Endothelial cell of hepatic sinusoid (primary cell): ENCODE results near the gene JPT2.

Experiments
- in situ Hi-C: cut with HindIII; loops from 2 replicates; pipeline ENCODE4 v1.10.0; 2017; ENCODE audit warnings: low sequenced_read_pairs

Gene JPT2

DNA sequence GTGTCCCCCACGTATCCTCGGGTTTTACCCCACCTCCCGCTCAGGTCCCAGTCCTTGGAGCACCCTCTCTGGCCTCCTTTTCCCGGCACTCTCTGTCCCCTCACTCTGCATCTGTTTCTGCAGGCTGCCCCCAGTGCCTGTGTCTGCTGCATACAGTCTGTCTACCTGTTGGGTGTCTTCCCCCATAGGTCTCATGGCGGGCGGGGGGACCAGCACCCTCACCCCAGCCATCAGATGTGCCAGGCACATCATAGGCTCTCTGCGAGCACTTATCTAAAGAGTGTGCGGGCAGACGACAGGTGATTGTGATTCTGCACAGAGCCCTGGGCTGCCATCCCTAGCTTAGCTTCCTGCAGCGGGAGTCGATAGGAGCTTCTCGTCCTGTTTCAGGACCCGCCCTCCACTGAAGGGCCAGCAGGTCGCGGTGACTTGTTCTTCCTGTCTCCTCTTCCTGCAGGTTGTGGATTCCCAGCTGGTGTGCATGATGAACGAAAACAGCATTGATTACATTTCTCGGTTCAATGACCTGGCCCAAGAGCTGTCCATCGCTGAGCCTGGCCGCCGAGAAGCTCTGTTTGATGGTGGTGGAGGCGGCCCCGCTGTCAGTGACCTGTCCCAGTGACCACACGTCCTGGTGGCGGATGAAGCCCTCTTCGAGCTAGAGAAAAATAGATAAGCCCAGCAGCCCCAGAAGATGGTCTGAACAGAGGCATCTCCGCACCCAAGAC, 4.5 kb upstream of the JPT2 start:
- in situ Hi-C loops = no loop called here

DNA sequence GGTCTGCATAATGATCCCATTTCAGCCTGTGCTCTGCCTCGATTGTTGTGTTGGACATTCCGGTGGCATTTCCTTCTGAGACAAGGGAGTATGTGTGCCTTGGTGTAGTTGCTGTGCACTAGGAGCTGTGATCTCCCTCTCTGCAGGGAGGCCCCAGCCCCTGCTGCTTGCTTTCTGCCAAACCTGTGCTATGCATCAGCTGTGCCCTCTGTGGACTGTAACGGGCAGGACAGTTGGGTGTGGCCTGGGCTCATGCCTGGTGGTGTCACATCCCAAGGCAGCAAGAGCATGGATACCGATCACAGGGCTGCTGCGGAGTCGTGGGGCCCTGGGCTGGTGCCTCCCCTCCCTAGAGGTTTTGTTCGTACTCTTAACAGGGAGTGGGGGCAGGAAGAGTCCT, 3.8 kb upstream of the JPT2 start:
- in situ Hi-C loops = no loop called here

DNA sequence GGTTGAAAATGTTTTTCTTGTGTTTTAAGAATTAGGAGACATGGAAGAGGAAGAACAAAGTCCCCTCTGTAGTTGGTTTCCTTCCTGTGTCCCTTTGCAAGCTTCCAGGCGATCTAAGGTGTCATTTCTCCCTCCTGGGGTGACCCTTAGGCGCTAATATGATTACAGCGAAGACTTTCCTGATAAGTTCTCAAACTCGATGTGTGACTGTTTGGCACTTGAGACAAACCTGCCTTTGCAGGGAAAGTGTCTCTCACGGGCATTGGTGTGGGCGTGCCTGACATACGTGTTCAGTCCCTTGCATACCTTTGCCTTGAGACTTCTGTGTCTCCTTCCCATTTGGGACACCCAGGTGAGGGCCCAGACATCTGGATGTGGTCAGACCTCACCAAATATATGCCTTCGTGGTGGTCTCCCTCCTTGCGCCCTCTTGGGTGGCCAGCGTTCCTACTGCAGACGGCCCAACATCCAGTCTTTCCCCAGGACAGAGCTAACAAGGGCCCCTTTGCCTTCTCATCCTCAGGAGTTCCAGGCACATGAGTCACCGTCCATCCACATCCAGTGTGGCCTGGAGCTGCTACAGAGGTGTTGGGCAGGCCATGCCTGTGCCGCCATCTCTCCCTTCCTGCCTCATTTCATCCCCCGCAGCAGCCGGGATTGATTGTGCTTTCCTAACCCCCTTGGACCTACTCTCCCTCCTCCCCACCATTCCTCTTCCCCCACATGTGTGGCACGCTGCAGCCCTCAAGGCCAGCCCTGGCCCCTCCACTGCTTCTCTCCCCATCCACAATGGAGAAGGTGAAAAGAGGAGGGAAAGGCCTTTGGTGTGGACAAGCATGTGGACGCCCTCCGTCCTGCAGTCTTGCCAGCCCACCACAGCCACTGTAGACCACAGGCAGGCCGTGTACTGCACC, 3.1 kb upstream of the JPT2 start:
- in situ Hi-C loops = no loop called here

DNA sequence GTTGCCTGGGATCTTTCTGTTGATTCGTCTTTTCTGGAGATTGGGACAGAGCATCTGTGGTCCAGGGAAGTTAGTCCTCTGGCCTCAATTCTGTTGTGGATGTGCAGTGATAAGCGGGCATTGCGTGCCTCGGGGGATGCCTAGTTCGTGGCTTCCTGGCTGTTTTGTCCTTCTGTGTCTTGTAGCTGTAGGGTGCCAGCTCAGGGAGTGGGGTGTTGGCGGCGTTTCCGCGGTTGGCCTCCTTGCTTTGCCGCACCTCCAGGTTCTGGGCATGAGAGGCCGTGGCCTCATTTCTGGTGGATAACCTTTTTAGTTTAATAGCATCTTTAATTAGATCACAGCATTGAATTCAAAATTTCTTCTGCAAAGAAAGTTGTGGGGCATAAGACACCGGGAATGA, 1.4 kb upstream of the JPT2 start:
- in situ Hi-C loops = no loop called here

DNA sequence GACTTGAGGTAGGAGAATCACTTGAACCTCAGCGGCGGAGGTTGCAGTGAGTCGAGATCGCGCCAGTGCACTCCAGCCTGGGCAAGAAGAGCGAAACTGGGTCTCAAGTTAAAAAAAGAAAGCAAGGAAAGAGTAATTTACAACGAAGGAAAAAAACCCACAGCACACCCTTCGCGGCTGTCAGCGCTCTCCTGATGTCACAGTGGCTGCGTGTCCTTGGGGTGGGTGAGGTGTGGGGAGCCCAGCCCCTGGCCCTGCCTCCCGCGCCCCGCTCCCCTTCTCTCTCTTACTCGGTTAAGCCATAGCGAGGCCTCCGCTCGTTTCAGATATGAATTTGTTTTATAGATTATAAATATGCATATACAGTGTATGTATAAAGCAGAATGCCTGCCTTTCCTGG, 740 bp upstream of the JPT2 start:
- in situ Hi-C loops = no loop called here

DNA sequence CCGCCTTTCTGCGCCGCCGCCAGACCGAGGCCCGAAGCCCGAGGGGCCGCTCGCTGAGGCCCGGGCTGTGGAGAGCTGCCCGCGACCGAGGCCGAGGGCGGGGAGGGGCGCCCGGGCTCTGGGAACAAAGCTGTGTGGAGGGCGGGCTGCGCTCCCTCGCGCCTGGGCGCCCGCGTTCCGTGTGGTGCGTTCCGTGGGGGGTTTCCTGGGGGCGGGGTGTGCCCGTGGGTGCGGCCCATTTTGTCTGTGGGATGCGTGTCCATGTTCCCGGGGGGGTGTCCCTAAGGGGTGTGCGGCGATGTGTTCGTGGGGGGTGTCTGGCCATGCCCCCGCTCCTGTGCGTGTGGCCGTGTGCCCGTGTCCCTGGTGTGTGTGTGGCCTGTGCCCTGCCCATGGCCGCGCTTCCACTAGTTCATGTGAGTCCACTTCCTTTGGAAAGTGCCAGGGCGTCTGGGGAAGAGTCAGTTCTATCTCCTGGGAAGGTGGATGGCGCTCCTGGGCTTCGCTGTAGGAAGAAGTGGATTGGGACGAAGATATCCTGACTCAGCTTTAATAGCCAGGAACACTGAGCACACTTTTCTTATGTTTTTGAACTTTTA, 520 bp downstream of the JPT2 start:
- in situ Hi-C loops = no loop called here

DNA sequence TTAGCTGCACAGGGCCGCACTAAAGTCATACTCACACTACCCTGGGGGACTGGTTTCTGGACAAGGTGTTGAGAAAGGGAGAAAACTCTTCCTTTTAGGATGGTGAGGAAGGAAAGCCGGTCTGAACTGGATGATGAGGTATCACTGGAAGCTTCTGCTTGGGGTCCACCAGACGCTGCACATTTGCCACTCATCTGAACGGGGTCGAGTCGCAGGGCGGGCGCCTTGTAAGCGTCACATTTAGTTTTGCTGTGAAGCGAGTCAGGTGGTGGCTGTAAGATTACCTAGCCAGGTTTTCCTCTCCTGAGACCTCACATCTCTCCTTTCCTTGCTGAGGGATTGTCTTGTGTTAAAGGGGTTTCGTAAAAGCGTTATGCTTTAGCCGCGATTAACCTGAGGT, 2.3 kb downstream of the JPT2 start:
- in situ Hi-C loops = no loop called here

DNA sequence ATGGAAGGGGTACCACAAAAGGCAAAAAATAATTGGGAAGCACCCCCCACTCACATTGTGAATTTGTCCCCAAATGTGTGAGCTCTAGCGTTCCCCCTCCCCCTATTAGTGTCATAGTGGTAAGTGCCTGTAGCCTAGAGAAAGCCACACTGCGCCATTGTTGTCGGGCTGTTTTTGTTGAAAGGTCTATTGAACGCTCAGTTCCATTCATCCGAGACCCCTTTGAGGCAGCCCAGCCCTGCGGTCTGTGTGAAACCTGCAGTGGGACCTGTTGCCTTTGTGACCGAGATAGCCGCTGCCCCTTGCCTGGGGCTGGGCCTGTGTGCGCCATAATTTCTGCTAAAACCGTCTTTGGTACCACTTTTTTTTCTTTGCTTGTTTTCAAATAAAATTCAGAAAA, 3.0 kb downstream of the JPT2 start:
- in situ Hi-C loops = no loop called here

DNA sequence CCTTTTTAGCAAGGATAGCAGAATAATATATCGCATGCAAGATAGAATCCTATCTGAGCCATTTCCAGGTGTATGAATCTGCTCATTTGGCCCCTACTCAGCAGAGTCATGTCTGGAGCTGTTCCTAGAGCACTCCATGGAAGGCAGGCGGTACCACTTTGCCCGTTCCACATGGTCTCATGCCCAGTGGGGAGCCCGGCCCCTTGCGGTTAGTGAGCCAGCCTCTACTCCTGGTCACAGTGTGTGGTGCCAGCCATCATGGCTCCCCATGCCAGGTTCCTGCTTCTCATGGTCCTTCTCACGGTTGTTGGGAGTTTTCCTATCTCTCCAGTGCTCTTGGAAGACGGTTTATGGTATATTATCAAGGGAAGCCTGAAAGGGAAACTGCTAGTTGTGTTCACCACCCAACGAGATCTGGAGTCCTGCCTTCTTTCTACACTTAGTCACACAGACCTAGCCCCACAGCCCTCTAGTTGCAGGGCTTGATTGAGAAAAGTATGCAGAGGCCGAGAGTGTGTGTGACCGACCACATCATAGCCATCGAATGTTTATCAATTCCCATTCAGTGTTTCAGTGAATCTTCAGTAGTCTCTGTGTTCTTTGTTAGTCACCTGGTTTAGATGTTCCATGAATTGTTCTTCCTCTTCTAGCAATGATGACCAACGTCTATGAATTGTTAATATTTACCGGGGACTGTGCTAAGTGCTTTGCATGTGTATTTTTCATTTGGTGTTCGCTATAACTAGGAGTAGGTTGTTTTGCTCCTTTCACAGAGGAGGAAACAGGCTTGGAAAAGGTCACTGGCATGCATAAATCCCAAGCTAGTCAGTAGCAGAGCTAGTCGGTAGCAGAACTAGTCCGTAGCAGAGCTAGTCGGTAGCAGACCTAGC, 9.6 kb downstream of the JPT2 start:
- in situ Hi-C loops = no loop called here

DNA sequence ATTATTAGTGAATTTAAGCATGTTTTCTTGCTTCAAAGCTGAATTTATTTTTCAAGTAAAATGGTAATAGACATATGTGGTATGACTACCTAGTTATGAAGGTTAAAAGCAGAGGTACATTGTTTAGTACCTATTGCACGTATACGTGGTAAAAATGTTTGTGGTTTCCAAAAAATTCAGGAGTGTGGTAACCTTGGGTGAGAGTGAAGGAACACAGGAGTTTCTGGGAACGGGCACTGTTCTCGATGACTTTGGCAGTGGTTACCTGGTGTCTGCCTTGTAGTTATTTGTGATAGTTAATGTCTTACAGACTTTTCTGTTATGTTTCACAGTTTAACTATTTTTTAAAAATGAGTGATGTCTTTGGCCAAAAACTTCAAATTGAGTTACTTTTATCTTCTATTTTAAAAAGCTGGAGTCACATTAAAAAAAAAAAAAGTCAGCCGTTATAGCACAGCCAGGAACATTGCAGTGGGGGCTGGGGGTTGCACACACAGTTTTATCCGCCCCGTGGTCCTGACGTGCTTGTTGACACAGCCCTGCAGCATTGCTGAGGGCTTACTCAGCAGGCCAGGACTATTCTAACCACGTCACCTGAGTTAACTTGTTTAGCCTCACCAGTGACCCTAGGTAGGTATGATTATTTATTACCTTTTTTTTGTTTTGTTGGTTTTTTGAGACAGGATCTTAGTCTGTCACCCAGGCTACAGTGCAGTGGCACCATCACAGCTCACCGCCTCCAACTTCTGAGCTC, 10.9 kb downstream of the JPT2 start:
- in situ Hi-C loops = no loop called here

DNA sequence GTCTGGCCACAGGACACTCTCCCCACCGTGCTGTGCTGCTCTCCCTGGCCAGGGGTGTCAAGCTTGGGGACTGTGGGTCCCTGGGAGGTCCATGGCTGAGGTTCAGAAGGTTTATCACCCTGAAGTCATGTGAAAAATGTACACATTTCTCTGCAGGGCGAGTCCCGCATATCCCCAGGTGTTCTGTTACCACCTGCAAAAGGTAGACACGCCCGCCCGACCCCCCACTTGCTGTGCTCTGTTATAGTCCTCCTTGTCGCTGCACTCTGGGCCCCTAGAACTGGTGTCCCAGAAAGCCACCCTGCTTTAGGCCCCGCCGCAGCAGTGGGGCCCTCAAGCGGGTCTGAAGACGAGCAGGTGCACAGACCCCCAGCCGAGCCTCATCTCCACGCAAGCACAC, 11.8 kb downstream of the JPT2 start:
- in situ Hi-C loops = no loop called here

DNA sequence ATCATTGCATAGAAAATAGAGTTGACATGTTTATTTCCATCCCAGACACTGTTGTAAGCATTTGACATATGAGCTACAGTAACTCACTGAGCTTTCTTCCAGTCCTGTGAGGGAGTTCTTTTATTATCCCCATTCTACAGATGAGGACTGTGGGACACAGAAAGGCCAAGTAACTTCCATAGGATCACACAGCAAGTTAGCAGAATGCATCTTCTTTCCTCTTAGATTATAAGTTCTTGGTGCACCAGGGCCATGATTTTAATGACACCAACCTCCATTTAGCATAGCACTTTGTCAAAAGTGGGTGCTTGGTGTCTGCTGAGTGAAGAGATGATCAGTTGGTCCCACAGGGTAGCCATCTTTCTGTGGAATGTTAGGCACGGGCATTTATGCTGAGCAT, 12.7 kb downstream of the JPT2 start:
- in situ Hi-C loops = no loop called here

DNA sequence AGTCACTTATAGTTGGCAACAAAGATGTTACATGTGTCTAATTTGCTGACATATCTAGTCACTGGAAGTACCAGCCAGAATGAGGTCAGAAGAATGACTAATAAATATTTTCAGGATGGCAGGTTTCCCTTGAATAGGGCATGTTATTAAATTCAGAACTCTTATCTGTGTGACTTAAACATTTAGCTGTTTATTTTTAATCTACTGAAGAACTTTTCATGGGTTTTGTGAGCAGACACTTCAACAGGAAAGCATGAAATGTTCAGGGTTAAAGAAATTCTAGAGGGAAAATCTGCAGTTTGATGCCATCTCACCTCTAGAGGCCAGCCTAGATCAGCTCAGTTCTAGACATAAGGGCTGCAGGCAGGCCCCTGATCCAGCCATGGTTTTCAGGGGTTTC, 13.2 kb downstream of the JPT2 start:
- in situ Hi-C loops = no loop called here

DNA sequence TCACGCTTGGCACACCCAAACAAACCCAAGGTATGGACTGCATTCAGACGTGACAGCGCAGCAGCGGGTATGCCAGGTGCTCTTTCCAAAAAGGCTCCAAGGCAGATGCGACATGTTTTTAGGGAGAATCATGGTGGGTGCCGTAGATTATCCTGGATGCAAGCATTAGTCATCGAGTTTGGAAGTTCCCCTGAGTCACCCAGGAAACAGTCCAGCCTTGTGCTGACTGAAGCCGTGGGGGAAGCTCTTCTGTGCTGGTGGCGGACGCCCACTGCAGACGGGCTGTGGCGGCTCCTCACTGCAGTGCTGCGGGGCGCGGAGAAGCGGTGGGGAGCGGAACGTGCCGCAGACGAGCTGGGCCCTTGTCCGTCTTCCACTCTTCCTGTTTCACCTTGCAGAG, 13.9 kb downstream of the JPT2 start:
- in situ Hi-C loops = no loop called here

DNA sequence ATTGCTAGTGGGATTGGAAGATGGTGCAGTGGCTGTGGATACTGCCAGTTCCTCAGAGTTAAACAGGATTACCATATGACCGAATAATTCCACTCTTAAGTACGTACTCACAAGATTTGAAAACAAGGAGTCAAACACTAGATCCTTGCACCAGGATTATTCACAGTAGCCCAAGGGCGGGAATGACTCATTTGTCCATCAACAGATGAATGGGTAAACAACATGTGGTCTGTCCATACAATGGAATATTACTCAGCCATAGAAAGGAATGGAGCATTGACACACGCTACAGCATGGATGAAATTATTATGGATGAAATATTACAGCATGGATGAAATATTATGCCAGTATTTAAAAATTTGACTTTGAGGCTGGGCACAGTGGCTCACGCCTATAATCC, 18.8 kb downstream of the JPT2 start:
- in situ Hi-C loops = no loop called here

DNA sequence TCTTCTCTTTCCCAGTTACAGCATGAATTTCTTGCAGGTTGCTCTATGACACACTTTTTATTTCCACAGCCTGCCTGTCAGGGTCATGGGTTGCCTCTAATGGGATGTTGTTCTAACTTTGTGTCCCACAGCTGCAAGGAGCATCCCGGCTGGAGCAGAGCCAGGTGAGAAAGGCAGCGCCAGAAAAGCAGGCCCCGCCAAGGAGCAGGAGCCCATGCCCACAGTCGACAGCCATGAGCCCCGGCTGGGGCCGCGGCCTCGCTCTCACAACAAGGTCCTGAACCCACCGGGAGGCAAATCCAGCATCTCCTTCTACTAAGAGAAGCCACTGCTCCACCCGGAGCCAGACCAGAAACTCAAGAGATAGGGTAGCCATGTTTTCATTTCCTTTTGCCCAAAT, 20.6 kb downstream of the JPT2 start:
- in situ Hi-C loops = no loop called here

DNA sequence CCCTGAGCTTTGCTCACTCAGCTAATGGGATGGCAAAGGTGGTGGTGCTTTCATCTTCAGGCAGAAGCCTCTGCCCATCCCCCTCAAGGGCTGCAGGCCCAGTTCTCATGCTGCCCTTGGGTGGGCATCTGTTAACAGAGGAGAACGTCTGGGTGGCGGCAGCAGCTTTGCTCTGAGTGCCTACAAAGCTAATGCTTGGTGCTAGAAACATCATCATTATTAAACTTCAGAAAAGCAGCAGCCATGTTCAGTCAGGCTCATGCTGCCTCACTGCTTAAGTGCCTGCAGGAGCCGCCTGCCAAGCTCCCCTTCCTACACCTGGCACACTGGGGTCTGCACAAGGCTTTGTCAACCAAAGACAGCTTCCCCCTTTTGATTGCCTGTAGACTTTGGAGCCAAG, 22.2 kb downstream of the JPT2 start:
- in situ Hi-C loops = loop anchor here (5.0 to 10.0 kb wide), 2 partner anchors 63 to 65 kb away; no protein-coding TSS in a partner anchor

DNA sequence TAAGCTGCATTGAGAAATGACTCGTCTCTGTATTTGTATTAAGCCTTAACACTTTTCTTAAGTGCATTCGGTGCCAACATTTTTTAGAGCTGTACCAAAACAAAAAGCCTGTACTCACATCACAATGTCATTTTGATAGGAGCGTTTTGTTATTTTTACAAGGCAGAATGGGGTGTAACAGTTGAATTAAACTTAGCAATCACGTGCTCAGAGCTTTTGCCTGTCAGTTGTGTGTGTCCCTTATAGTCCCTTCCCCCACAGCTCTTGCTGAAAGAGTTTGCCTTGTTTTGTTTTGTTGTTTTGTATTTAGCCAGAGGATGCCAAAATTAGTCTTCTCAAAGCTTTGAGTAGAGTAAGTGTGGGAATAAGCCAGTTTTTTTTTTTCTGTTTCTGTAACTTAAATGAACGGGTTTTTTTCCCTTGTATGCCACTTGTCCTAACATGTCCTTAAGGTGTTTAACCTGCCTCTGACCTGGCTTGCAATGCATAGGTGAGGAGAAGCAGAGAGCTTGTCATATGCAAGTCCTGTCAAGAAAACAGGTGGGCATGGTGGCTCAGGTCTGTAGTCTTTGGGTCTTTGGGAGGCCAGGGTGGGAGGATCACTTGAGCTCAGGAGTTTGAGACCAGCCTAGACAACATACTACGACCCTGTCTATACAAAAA, 23.3 kb downstream of the JPT2 start:
- in situ Hi-C loops = loop anchor here (5.0 to 10.0 kb wide), 2 partner anchors 63 to 64 kb away; no protein-coding TSS in a partner anchor

DNA sequence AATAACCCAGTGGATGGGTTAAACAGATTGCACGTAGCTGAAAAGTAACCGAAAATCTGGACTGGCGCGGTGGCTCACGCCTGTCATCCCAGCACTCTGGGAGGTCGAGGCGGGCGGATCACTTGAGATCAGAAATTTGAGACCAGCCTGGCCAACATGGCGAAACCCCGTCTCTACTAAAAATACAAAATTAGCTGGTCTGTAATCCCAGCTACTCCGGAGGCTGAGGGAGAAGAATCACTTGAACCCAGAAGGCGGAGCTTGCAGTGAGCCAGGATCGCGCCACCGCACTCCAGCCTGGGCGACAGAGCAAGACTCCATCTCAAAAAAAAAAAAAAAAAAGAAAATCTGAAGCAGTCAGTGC, 27.2 kb downstream of the JPT2 start:
- in situ Hi-C loops = loop anchor here (10.0 kb wide), 1 partner anchor 59 kb away; no protein-coding TSS in a partner anchor
